NCI-H1694 (cell line): Measurements from ENCODE around the gene HOXC12.

Source experiments
- DNase-seq: peaks from one replicate; lab custom pipeline; 2025; lab: John Stamatoyannopoulos, UW

Gene HOXC12

GRCh38 chr12:53941187-53941586 is 13.5 kb upstream of the HOXC12 start:
- no peak for DNase-seq

- no peak for DNase-seq
Observed at GRCh38 chr12:53941750-53942149, 13.0 kb upstream of the HOXC12 start.

GRCh38 chr12:53942467-53942997 is 12.2 kb upstream of the HOXC12 start:
- DNase-seq: no peak

GRCh38 chr12:53944209-53944608 is 10.5 kb upstream of the HOXC12 start:
- DNase-seq: no peak

- no peak for DNase-seq
Observed at GRCh38 chr12:53944907-53945847, 9.5 kb upstream of the HOXC12 start.

GRCh38 chr12:53947743-53948142 is 7.0 kb upstream of the HOXC12 start:
- no peak for DNase-seq

- DNase-seq: no peak
Observed at GRCh38 chr12:53948650-53949593, 5.8 kb upstream of the HOXC12 start.

- no peak for DNase-seq
Observed at GRCh38 chr12:53949631-53950436, 4.9 kb upstream of the HOXC12 start.

GRCh38 chr12:53950437-53950773 is 4.3 kb upstream of the HOXC12 start:
- no peak for DNase-seq

- no peak for DNase-seq
Observed at GRCh38 chr12:53950789-53951576, 3.7 kb upstream of the HOXC12 start.

GRCh38 chr12:53951577-53952334 is 2.9 kb upstream of the HOXC12 start:
- DNase-seq: no peak

- no peak for DNase-seq
Observed at GRCh38 chr12:53952335-53952694, 2.4 kb upstream of the HOXC12 start.

GRCh38 chr12:53952871-53953734 is 1.6 kb upstream of the HOXC12 start:
- no peak for DNase-seq

- no peak for DNase-seq
Observed at GRCh38 chr12:53953831-53954693, 641 bp upstream of the HOXC12 start.

- no peak for DNase-seq
Observed at GRCh38 chr12:53955036-53955775, 503 bp downstream of the HOXC12 start.

- no peak for DNase-seq
Observed at GRCh38 chr12:53955776-53956250, 1.1 kb downstream of the HOXC12 start.

- DNase-seq: no peak
Observed at GRCh38 chr12:53956251-53956887, 1.7 kb downstream of the HOXC12 start.
